WERI-Rb-1 (cell line): ENCODE data around the gene CHFR.
"Not testable (repeated sequence)": the region's sequence is repeated elsewhere in the genome, so short reads cannot be mapped to it uniquely, and the experiment has no call there.

ENCODE experiments used
- DNase-seq: peaks from one replicate; pipeline ENCODE4 v3.0.0-alpha.2; 2020
- H3K27ac ChIP-seq: fragments of 250-450 bp; sonication (Bioruptor Pico); 2 replicates; pipeline ENCODE4 v1.5.1; 2020; ENCODE audit warnings: mild to moderate bottlenecking, moderate library complexity
- H3K27me3 ChIP-seq: fragments of 250-450 bp; sonication (Bioruptor Pico); 2 replicates; pipeline ENCODE4 v1.5.1; 2021; ENCODE audit warnings: mild to moderate bottlenecking, low read depth, moderate library complexity; ENCODE audit not compliant: insufficient read depth, severe bottlenecking
- H3K36me3 ChIP-seq: fragments of 250-450 bp; sonication (Bioruptor Pico); 2 replicates; pipeline ENCODE4 v1.5.1; 2020; ENCODE audit warnings: mild to moderate bottlenecking, moderate library complexity
- H3K4me3 ChIP-seq: 2 replicates; pipeline ENCODE4 v1.5.1; 2011; ENCODE audit warnings: low read depth, mild to moderate bottlenecking, control low read depth, low read length
- H3K9me3 ChIP-seq: fragments of 250-450 bp; sonication (Bioruptor Pico); 2 replicates; pipeline ENCODE4 v1.5.1; 2021; ENCODE audit warnings: mild to moderate bottlenecking, moderate library complexity; ENCODE audit not compliant: severe bottlenecking
- CTCF ChIP-seq: IDR thresholded peaks from 2 replicates; pipeline ENCODE4 v1.5.1; 2011; ENCODE audit warnings: low read depth, mild to moderate bottlenecking, control low read depth, inconsistent platforms, low read length

Gene CHFR

GRCh38 chr12:132856581-132856980, 30.8 kb downstream of the CHFR start:
- no peak for TF ChIP-seq CTCF
- Histone ChIP-seq H3K36me3 (peaks cover 82% of the 10 kb centered on the region), H3K27ac (no peak overlapping the region)

GRCh38 chr12:132855211-132855610, 32.2 kb downstream of the CHFR start:
- peaks cover 79% of the 10 kb centered on the region for H3K36me3 ChIP-seq
- H3K9me3 ChIP-seq, H3K27ac ChIP-seq, H3K27me3 ChIP-seq, H3K4me3 ChIP-seq, DNase-seq: not testable (repeated sequence)

More at GRCh38 chr12:132856581-132856980, 30.8 kb downstream of the CHFR start:
- Histone ChIP-seq H3K27me3 (no peaks in the 10 kb centered on the region), H3K9me3 (no peaks in the 10 kb centered on the region), H3K4me3 (no peak overlapping the region)
- no peak for DNase-seq

- H3K27ac ChIP-seq: no peak overlapping the region
- peaks cover 68% of the 10 kb centered on the region for H3K36me3 ChIP-seq
- no peaks in the 10 kb centered on the region for H3K9me3 ChIP-seq
- no peak for TF ChIP-seq CTCF
- DNase-seq: no peak
- H3K4me3 ChIP-seq: no peak overlapping the region
- H3K27me3 ChIP-seq: no peaks in the 10 kb centered on the region
Measured at GRCh38 chr12:132853285-132854092, 33.9 kb downstream of the CHFR start.

- H3K36me3 ChIP-seq: peaks cover 66% of the 10 kb centered on the region
Measured at GRCh38 chr12:132852496-132852895, 34.9 kb downstream of the CHFR start.

GRCh38 chr12:132851465-132851864, 35.9 kb downstream of the CHFR start:
- H3K4me3 ChIP-seq: no peak overlapping the region
- H3K36me3 ChIP-seq: peaks cover 71% of the 10 kb centered on the region
- no peak overlapping the region for H3K27ac ChIP-seq
- TF ChIP-seq CTCF: no peak
- no peak for DNase-seq
- H3K27me3 ChIP-seq: no peaks in the 10 kb centered on the region
- no peaks in the 10 kb centered on the region for H3K9me3 ChIP-seq

More at GRCh38 chr12:132852496-132852895, 34.9 kb downstream of the CHFR start:
- DNase-seq: no peak
- Histone ChIP-seq H3K27me3 (no peaks in the 10 kb centered on the region), H3K27ac (no peak overlapping the region), H3K4me3 (no peak overlapping the region), H3K9me3 (no peaks in the 10 kb centered on the region)
- no peak for TF ChIP-seq CTCF

GRCh38 chr12:132850291-132850690, 37.1 kb downstream of the CHFR start:
- Histone ChIP-seq H3K36me3 (peaks cover 65% of the 10 kb centered on the region), H3K9me3 (no peaks in the 10 kb centered on the region), H3K27me3 (no peaks in the 10 kb centered on the region), H3K4me3 (no peak overlapping the region), H3K27ac (no peak overlapping the region)
- TF ChIP-seq CTCF: no peak
- no peak for DNase-seq
